K562 (cell line): ENCODE measurements around the gene TMEM208.

Experiments
- KLF6 ChIP-seq: fragments of 250-450 bp; sonication (Bioruptor Pico); IDR thresholded peaks from 2 replicates; pipeline ENCODE4 v1.4.0; 2020; ENCODE audit warnings: mild to moderate bottlenecking, moderate library complexity, borderline replicate concordance
- POLR2A ChIP-seq: fragments of 450-650 bp; conservative IDR thresholded peaks from 2 replicates; pipeline ENCODE4 v1.6.1; 2016
- SNRNP70 ChIP-seq: fragments of 200-400 bp; formaldehyde crosslinking; optimal IDR thresholded peaks from 2 replicates; pipeline ENCODE3; 2017; ENCODE audit warnings: low read depth, low read length
- ZBED1 ChIP-seq: IDR thresholded peaks from 2 replicates; pipeline ENCODE4 v1.6.1; 2014
- ZFP30 ChIP-seq: fragments of 250-450 bp; sonication (Bioruptor Pico); IDR thresholded peaks from 2 replicates; pipeline ENCODE4 v1.8.0; 2022; ENCODE audit warnings: moderate library complexity, mild to moderate bottlenecking, inconsistent platforms, borderline replicate concordance
- TF ChIP-seq, protein P1 (sequence below): conservative IDR thresholded peaks from 2 replicates; pipeline ENCODE4 v1.6.1; 2011; ENCODE audit warnings: low read depth, mild to moderate bottlenecking, low read length; ENCODE audit not compliant: control insufficient read depth
- TF ChIP-seq, protein P2 (sequence below), 3 experiments: IDR thresholded peaks in 2 of 3; conservative IDR thresholded peaks in 1 of 3; 2 replicates each; pipeline ENCODE4 v1.5.1; 2011 to 2012; ENCODE audit warnings: low read length in 3 of 3, mild to moderate bottlenecking in 3 of 3, control low read depth in 2 of 3, improper control_type of control experiment in 1 of 3, inconsistent platforms in 1 of 3, low read depth in 1 of 3, mixed read lengths in 1 of 3, moderate library complexity in 1 of 3; ENCODE audit not compliant: insufficient read depth in 2 of 3
- TF ChIP-seq, protein P3 (sequence below), 2 experiments: fragments of 450-650 bp; formaldehyde crosslinking in 1 of 2; IDR thresholded peaks; 2 replicates each; pipeline versions ENCODE4 v1.4.0 to v1.6.1; 2014 to 2020; ENCODE audit warnings: mild to moderate bottlenecking in 2 of 2, borderline replicate concordance in 1 of 2, low read depth in 1 of 2

DNA sequence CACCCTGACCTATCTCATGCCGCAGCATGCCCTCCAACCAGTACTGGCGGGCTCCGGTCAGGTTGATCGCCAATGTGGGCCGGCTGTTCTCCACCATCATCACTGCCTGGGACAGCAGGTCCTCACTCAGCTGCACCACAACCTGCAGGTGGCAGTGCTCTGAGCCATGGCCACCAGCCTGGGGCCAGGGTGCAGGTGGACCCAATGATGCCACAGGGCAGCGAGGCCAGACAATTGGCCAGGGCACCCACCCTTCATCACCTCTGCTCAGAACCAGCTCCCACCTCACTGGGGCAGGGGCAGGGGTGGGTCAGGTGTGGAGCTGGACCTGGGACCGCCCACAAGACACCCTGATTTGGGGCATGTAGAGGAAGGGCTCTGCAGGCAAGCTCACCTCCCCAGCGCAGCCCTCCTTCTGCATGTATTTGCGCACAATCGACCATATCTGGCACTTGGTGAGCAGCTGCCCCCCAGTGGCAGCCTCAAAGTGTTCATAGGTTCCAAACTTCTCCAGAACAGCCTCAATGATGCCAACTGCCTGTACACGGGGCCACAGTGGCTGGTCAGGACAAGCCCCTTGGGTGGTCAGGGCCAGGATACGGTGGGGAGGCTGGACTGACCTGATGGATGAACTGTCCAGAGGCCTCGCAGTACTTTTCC lies 47.4 kb upstream of the TMEM208 start:
- TF ChIP-seq, protein P1, sequence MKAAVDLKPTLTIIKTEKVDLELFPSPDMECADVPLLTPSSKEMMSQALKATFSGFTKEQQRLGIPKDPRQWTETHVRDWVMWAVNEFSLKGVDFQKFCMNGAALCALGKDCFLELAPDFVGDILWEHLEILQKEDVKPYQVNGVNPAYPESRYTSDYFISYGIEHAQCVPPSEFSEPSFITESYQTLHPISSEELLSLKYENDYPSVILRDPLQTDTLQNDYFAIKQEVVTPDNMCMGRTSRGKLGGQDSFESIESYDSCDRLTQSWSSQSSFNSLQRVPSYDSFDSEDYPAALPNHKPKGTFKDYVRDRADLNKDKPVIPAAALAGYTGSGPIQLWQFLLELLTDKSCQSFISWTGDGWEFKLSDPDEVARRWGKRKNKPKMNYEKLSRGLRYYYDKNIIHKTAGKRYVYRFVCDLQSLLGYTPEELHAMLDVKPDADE = no peak
- TF ChIP-seq SNRNP70 = no peak
- TF ChIP-seq, protein P2, sequence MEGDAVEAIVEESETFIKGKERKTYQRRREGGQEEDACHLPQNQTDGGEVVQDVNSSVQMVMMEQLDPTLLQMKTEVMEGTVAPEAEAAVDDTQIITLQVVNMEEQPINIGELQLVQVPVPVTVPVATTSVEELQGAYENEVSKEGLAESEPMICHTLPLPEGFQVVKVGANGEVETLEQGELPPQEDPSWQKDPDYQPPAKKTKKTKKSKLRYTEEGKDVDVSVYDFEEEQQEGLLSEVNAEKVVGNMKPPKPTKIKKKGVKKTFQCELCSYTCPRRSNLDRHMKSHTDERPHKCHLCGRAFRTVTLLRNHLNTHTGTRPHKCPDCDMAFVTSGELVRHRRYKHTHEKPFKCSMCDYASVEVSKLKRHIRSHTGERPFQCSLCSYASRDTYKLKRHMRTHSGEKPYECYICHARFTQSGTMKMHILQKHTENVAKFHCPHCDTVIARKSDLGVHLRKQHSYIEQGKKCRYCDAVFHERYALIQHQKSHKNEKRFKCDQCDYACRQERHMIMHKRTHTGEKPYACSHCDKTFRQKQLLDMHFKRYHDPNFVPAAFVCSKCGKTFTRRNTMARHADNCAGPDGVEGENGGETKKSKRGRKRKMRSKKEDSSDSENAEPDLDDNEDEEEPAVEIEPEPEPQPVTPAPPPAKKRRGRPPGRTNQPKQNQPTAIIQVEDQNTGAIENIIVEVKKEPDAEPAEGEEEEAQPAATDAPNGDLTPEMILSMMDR (IDR thresholded peaks at IDR 0.05 in 2 of 3, conservative IDR thresholded peaks at IDR 0.05 in 1 of 3; ENCODE audit: insufficient read depth in 2 of 3, low read depth in 1 of 3, low read length in 3 of 3) = peak in 2 of 3 experiments; percentile 47 to 52; a peak in 3 of 6 replicates
- TF ChIP-seq ZFP30 (CRISPR knock-in tag) = no peak
- TF ChIP-seq KLF6 (CRISPR knock-in tag) = no peak
- TF ChIP-seq POLR2A = no peak
- TF ChIP-seq, protein P3, sequence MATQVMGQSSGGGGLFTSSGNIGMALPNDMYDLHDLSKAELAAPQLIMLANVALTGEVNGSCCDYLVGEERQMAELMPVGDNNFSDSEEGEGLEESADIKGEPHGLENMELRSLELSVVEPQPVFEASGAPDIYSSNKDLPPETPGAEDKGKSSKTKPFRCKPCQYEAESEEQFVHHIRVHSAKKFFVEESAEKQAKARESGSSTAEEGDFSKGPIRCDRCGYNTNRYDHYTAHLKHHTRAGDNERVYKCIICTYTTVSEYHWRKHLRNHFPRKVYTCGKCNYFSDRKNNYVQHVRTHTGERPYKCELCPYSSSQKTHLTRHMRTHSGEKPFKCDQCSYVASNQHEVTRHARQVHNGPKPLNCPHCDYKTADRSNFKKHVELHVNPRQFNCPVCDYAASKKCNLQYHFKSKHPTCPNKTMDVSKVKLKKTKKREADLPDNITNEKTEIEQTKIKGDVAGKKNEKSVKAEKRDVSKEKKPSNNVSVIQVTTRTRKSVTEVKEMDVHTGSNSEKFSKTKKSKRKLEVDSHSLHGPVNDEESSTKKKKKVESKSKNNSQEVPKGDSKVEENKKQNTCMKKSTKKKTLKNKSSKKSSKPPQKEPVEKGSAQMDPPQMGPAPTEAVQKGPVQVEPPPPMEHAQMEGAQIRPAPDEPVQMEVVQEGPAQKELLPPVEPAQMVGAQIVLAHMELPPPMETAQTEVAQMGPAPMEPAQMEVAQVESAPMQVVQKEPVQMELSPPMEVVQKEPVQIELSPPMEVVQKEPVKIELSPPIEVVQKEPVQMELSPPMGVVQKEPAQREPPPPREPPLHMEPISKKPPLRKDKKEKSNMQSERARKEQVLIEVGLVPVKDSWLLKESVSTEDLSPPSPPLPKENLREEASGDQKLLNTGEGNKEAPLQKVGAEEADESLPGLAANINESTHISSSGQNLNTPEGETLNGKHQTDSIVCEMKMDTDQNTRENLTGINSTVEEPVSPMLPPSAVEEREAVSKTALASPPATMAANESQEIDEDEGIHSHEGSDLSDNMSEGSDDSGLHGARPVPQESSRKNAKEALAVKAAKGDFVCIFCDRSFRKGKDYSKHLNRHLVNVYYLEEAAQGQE (IDR thresholded peaks at IDR 0.05; ENCODE audit: borderline replicate concordance) = peak; percentile 27; the same call in 1 of the 2 replicates
- TF ChIP-seq, protein P3 (CRISPR knock-in tag; IDR thresholded peaks at IDR 0.05; ENCODE audit: low read depth) = no peak
- no peak for TF ChIP-seq ZBED1
